ENCODE results near the gene CABP4. TPM values are rescaled to one million over a fixed set of nuclear protein-coding genes. Genes with fewer than 3 reads are reported as not detected.
A peak's percentile ranks its signal among the peaks of the same experiment; 100 is the strongest.
"Not testable (repeated sequence)": the region's sequence is repeated elsewhere in the genome, so short reads cannot be mapped to it uniquely, and the experiment has no call there.

The CABP4 gene
- total RNA-seq, 1 donor from 2014 or later = 4.0 TPM

GRCh38 chr11:67463680-67464410 is 8.7 kb downstream of the CABP4 start:
- Histone ChIP-seq H3K36me3 (peaks cover 6% of the 10 kb centered on the region), H3K27ac (peak overlapping the region; percentile 93), H3K4me1 (peaks cover 42% of the 10 kb centered on the region), H3K4me3 (peak overlapping the region; percentile 67), H3K27me3 (ENCODE audit: low read depth) (no peaks in the 10 kb centered on the region), H3K9me3 (no peaks in the 10 kb centered on the region)
- no peak for TF ChIP-seq CTCF (IDR thresholded peaks at IDR 0.05)
- peak; percentile 88 for DNase-seq
- intact Hi-C loops (cut with DNase I) = no loop called here
- peak; percentile 39 to 75 for ATAC-seq

GRCh38 chr11:67464411-67465188 is 9.4 kb downstream of the CABP4 start:
- no peak for TF ChIP-seq CTCF (IDR thresholded peaks at IDR 0.05)
- Histone ChIP-seq H3K27me3 (ENCODE audit: low read depth) (no peaks in the 10 kb centered on the region), H3K36me3 (peaks cover 6% of the 10 kb centered on the region), H3K4me3 (peak overlapping the region; percentile 67), H3K4me1 (peaks cover 45% of the 10 kb centered on the region), H3K27ac (peak overlapping the region; percentile 93), H3K9me3 (no peaks in the 10 kb centered on the region)
- intact Hi-C loops (cut with DNase I) = no loop called here
- DNase-seq (peak; percentile 94), ATAC-seq (peak; percentile 85 to 90)

GRCh38 chr11:67465189-67465510 is 10.0 kb downstream of the CABP4 start:
- no peak for TF ChIP-seq CTCF (IDR thresholded peaks at IDR 0.05)
- peaks cover 6% of the 10 kb centered on the region for H3K36me3 ChIP-seq
- peak overlapping the region; percentile 67 for H3K4me3 ChIP-seq
- H3K4me1 ChIP-seq = peaks cover 49% of the 10 kb centered on the region
- no peak for DNase-seq
- no peak for ATAC-seq
- H3K27me3 ChIP-seq (ENCODE audit: low read depth) = no peaks in the 10 kb centered on the region
- peak overlapping the region; percentile 93 for H3K27ac ChIP-seq
- H3K9me3 ChIP-seq = no peaks in the 10 kb centered on the region
- intact Hi-C loops (cut with DNase I) = no loop called here

GRCh38 chr11:67465530-67465929 is 10.4 kb downstream of the CABP4 start:
- Histone ChIP-seq H3K27ac (peak overlapping the region; percentile 93), H3K4me3 (peak overlapping the region; percentile 67), H3K4me1 (peaks cover 49% of the 10 kb centered on the region)
- ATAC-seq; H3K36me3 ChIP-seq; H3K9me3 ChIP-seq; DNase-seq; intact Hi-C loops (cut with DNase I); H3K27me3 ChIP-seq (ENCODE audit: low read depth): not testable (repeated sequence)

GRCh38 chr11:67466367-67466766 is 11.2 kb downstream of the CABP4 start:
- no peak overlapping the region for H3K27ac ChIP-seq
- no peak for TF ChIP-seq CTCF (IDR thresholded peaks at IDR 0.05)
- H3K4me1 ChIP-seq = peaks cover 49% of the 10 kb centered on the region
- no peak overlapping the region for H3K4me3 ChIP-seq
- intact Hi-C loops (cut with DNase I) = no loop called here
- ATAC-seq (no peak), DNase-seq (no peak)
- no peaks in the 10 kb centered on the region for H3K27me3 ChIP-seq (ENCODE audit: low read depth)
- no peaks in the 10 kb centered on the region for H3K9me3 ChIP-seq
- peaks cover 6% of the 10 kb centered on the region for H3K36me3 ChIP-seq
